KOPT-K1 (cell line): ENCODE measurements around the gene NLGN1.

Experiments used
- H3K27ac ChIP-seq: fragments of 200-600 bp; sonication (generic); 2 replicates; pipeline ENCODE4 v1.5.1; 2016; ENCODE audit warnings: antibody characterized with exemption, mild to moderate bottlenecking, low read depth, low read length; ENCODE audit not compliant: poor library complexity, severe bottlenecking
- H3K36me3 ChIP-seq: fragments of 200-600 bp; sonication (generic); 2 replicates; pipeline ENCODE4 v1.5.1; 2017; ENCODE audit warnings: antibody characterized with exemption, mild to moderate bottlenecking, low read length, moderate library complexity; ENCODE audit not compliant: insufficient read depth
- H3K9me3 ChIP-seq: fragments of 200-600 bp; sonication (generic); 2 replicates; pipeline ENCODE4 v1.5.1; 2017; ENCODE audit warnings: antibody characterized with exemption, low read length, mild to moderate bottlenecking; ENCODE audit not compliant: insufficient read depth, poor library complexity, severe bottlenecking

NLGN1 gene

DNA sequence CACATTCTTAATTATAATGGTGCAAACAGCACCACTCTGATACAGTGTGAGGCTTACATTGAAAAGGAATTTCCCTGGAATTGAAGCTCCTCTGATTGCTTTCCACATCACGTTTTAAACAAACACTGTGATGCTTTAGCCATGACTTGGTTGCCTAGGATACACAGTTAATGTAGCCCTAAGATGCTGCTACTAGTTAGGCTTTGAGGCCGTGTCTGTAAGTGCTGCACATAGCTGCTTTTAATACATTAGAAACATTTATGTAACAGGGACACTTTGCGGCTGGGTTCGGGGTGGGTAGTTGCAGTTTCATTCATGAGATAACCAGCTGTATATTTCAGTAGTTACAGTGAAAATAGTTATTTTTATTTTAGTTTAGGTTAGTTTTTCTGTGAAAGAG lies 334.7 kb downstream of the NLGN1 start:
- H3K9me3 ChIP-seq = no peaks in the 10 kb centered on the region
- no peak overlapping the region for H3K27ac ChIP-seq
- H3K36me3 ChIP-seq = no peaks in the 10 kb centered on the region

DNA sequence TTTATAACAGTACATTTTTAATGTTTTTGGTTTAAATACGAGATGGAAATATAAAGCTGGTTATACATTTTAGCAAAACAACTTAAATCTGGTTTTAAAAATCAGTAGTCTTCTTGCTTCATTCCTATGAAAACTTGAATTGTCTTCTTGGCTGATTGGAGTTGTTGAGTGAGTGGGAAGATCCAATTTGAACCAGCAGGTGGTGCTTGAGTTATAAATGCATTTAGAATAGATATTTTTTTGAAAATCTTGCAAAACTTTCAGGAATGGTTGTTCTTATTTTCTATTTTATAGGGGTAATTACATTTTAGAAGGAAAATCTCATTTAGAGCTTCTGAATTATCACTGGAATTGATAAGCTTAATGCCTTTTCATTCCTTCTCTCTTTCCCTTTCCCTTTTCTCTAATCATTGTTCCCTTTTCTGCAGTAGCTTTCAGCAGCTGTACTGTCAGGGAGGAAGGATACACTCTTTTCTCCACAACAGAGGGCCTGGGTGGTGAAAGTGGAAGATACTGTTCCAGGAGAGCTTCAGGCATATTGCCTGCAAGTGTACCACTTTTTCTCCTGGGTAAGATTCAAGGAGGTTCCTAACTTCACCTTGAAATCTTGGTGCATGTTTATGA lies 335.6 kb downstream of the NLGN1 start:
- no peaks in the 10 kb centered on the region for H3K36me3 ChIP-seq
- H3K27ac ChIP-seq = no peak overlapping the region
- H3K9me3 ChIP-seq = no peaks in the 10 kb centered on the region

DNA sequence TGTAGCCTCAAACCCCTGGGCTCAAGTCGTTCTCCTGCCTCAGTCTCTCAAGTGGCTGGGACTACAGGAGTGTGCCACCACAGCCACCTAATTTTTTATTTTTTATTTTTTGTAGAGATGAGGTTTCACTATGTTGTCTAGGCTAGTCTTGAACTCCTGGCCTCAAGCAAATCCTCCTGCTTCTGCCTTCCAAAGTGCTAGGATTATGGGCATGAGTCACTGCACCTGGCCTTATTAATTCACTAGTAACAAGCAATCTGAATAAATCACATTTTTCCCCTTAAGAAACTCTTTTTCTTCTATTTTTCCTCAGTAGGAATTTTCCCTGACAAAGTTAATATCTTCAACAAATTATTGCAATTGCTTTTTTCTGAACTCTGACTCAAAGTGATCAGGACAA lies 336.9 kb downstream of the NLGN1 start:
- H3K36me3 ChIP-seq = no peaks in the 10 kb centered on the region
- H3K9me3 ChIP-seq = no peaks in the 10 kb centered on the region
- H3K27ac ChIP-seq = no peak overlapping the region

DNA sequence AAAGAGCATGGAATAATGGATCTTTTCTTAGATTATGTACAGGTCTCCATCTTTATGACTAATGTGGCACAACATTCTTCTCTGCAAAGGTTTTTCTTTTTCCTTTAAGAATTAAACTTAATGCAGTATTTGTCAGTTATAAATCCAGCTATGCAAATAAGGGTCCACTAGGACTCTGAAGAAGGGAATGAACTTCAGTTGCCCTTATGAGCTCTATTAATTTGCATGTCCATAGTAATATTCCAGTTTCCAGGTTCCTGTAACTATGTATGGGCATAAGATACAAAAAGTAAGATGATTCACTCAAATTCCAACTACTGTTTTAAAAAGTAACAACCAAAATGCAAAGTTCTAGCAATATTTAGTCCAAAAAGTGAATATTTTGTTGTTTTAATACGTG lies 337.4 kb downstream of the NLGN1 start:
- H3K9me3 ChIP-seq = no peaks in the 10 kb centered on the region
- H3K36me3 ChIP-seq = no peaks in the 10 kb centered on the region
- no peak overlapping the region for H3K27ac ChIP-seq

- no peaks in the 10 kb centered on the region for H3K9me3 ChIP-seq
- H3K36me3 ChIP-seq = no peaks in the 10 kb centered on the region
- no peak overlapping the region for H3K27ac ChIP-seq
These were observed 338.3 kb downstream of the NLGN1 start for GRCh38 chr3:173735841-173736240.

- H3K27ac ChIP-seq = no peak overlapping the region
- H3K36me3 ChIP-seq = no peaks in the 10 kb centered on the region
- no peaks in the 10 kb centered on the region for H3K9me3 ChIP-seq
These were observed 339.7 kb downstream of the NLGN1 start for GRCh38 chr3:173737167-173737808.

DNA sequence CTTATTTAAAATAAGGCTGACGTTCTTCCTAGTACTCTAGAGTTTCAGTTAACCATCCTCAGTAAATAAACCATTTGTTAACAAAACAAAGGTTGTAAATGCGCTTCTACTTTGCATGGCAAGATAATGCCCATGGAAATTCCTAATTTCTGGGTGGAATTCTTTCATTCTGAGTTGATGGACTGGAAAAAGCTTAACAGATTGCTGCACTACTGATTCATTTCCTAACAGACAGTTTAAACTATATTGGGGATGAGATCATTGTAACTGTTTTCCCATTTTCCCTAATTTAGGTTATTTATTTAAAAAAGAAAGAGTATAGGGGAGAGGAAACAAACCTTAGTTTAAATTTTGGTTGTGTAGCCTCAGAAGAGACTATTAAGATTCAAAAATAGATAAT lies 342.2 kb downstream of the NLGN1 start:
- no peaks in the 10 kb centered on the region for H3K9me3 ChIP-seq
- no peak overlapping the region for H3K27ac ChIP-seq
- H3K36me3 ChIP-seq = no peaks in the 10 kb centered on the region

DNA sequence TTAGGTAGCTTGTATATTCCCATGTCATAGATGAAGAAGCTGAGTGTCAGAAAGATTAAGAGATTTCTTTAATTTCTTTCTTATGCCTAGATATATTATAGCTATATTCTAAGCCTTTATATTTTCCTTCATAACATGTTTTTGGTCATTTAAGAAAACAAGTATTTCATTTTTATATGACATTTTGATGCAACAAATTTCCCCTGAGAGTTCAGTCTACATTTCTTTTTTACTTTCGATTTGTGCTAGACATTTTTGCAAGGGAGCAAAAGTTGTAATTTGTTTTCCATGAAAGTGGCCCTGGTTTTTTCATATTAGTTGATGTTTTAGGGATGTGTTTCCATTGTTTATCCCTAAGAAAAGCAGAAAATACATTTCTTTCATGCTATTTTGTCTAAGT lies 344.9 kb downstream of the NLGN1 start:
- Histone ChIP-seq H3K36me3 (no peaks in the 10 kb centered on the region), H3K27ac (no peak overlapping the region), H3K9me3 (no peaks in the 10 kb centered on the region)

- no peaks in the 10 kb centered on the region for H3K36me3 ChIP-seq
- H3K27ac ChIP-seq = no peak overlapping the region
- no peaks in the 10 kb centered on the region for H3K9me3 ChIP-seq
These were observed 345.6 kb downstream of the NLGN1 start for GRCh38 chr3:173743111-173743510.

DNA sequence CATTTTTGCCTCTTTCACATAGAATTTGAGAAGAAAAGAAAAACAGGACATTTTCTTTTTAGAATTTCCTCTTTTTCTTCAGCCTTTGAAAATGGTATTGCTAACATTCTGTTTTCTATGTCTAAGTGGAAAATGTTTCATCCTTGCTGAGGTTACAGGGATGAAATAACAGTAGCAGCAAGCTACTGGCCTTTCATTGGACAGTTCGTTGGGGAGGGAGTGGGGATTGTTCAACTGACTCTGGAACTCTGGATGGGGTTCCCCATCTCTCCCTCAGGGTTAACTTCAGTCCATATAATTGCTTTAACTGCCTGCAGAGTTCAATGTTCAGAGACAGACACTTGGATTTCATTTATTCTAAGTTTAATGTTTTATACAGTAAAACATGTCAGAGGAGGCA lies 346.0 kb downstream of the NLGN1 start:
- Histone ChIP-seq H3K27ac (no peak overlapping the region), H3K9me3 (no peaks in the 10 kb centered on the region), H3K36me3 (no peaks in the 10 kb centered on the region)

GRCh38 chr3:173744479-173744878 lies 346.9 kb downstream of the NLGN1 start:
- Histone ChIP-seq H3K27ac (no peak overlapping the region), H3K36me3 (no peaks in the 10 kb centered on the region), H3K9me3 (no peaks in the 10 kb centered on the region)

DNA sequence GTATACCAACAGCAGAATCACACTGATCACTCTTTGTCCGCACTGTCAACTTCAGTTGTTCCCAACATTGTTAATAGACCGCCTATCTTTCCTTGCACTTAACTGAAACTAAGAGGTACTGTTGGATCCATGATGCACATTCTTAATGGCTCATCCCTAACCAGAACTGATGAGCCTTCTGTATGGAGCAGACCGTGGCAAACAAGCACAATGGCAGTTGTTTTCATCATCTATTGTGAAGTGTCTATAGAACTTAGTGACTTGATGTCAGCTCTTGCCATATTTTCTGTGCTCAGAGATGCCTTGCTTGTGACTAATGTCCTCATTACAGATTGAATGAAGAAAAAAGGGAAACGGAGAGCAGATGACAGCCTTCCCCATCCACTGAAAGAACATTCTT lies 347.4 kb downstream of the NLGN1 start:
- Histone ChIP-seq H3K27ac (no peak overlapping the region), H3K36me3 (no peaks in the 10 kb centered on the region), H3K9me3 (no peaks in the 10 kb centered on the region)

GRCh38 chr3:173745952-173746682 lies 348.6 kb downstream of the NLGN1 start:
- Histone ChIP-seq H3K9me3 (no peaks in the 10 kb centered on the region), H3K27ac (no peak overlapping the region), H3K36me3 (no peaks in the 10 kb centered on the region)

GRCh38 chr3:173747427-173747826 lies 349.9 kb downstream of the NLGN1 start:
- H3K9me3 ChIP-seq = no peaks in the 10 kb centered on the region
- no peak overlapping the region for H3K27ac ChIP-seq
- H3K36me3 ChIP-seq = no peaks in the 10 kb centered on the region

GRCh38 chr3:173748105-173748504 lies 350.6 kb downstream of the NLGN1 start:
- Histone ChIP-seq H3K27ac (no peak overlapping the region), H3K9me3 (no peaks in the 10 kb centered on the region), H3K36me3 (no peaks in the 10 kb centered on the region)

DNA sequence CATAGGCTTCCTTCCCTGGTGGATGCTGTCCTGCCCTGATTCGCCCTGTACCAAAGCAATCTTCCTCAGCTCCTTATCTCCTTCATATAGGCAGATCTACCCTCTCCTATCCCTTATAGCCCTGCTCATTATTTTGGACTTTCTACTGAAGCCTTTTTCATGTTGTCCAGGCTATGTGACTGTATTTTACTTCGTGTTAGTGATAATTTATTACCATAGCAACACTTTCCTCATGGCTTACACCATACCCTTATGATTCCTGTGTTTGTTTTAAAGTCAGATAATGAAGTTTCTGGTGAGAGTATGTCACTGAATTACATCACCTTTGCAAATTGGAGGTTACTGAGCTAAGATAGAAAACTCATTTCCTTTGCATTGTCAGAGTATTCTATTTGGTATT lies 352.6 kb downstream of the NLGN1 start:
- Histone ChIP-seq H3K27ac (no peak overlapping the region), H3K36me3 (no peaks in the 10 kb centered on the region), H3K9me3 (no peaks in the 10 kb centered on the region)
